Measurements from ENCODE around the gene VAMP8.

Gene VAMP8

GRCh38 chr2:85550486-85550885, 26.9 kb upstream of the VAMP8 start:
- TF ChIP-seq TARDBP (IDR thresholded peaks at IDR 0.05) = no peak
- TF ChIP-seq NFRKB (IDR thresholded peaks at IDR 0.05) = no peak
- no peak for TF ChIP-seq CTBP1 (IDR thresholded peaks at IDR 0.05; ENCODE audit: borderline replicate concordance)
- TF ChIP-seq ELF4 (IDR thresholded peaks at IDR 0.05) = no peak
- no peak for TF ChIP-seq LEF1 (IDR thresholded peaks at IDR 0.05; ENCODE audit: borderline replicate concordance)
- no peak for TF ChIP-seq ARNT (IDR thresholded peaks at IDR 0.05)
- TF ChIP-seq ZNF384 (IDR thresholded peaks at IDR 0.05) = no peak
- no peak for TF ChIP-seq L3MBTL2 (conservative IDR thresholded peaks at IDR 0.05)
- no peak for TF ChIP-seq SUZ12 (IDR thresholded peaks at IDR 0.05)
- no peak for TF ChIP-seq FOXM1 (IDR thresholded peaks at IDR 0.05; ENCODE audit: borderline replicate concordance)
- TF ChIP-seq PKNOX1 (IDR thresholded peaks at IDR 0.05) = no peak
- no peak for TF ChIP-seq HDGF (IDR thresholded peaks at IDR 0.05; ENCODE audit: borderline replicate concordance)
- TF ChIP-seq FOXA1 (IDR thresholded peaks at IDR 0.05) = no peak
- CTCF ChIA-PET = interaction anchor here (0.6 to 5.5 kb wide), 5 partner anchors 89 to 226 kb away, joined by 3 to 68 read pairs (median 4); partner anchors contain the start of gene SH2D6
- DNase-seq (ENCODE audit: extremely low spot score) = no peak
- POLR2A ChIA-PET = interaction anchor here (1.0 to 7.3 kb wide), 6 partner anchors 10 to 161 kb away, joined by 3 to 81 read pairs (median 8); partner anchors contain the start of genes C2orf68, GGCX, MAT2A and SH2D6

GRCh38 chr2:85551698-85552678, 25.4 kb upstream of the VAMP8 start:
- TF ChIP-seq FOXA1 (IDR thresholded peaks at IDR 0.05) (no peak), SP1 (IDR thresholded peaks at IDR 0.05) (no peak), NFRKB (IDR thresholded peaks at IDR 0.05) (no peak), FOXK2 (IDR thresholded peaks at IDR 0.05) (no peak), L3MBTL2 (conservative IDR thresholded peaks at IDR 0.05) (no peak), CTBP1 (IDR thresholded peaks at IDR 0.05; ENCODE audit: borderline replicate concordance) (no peak), PKNOX1 (IDR thresholded peaks at IDR 0.05) (no peak), LEF1 (IDR thresholded peaks at IDR 0.05; ENCODE audit: borderline replicate concordance) (no peak), FOXM1 (IDR thresholded peaks at IDR 0.05; ENCODE audit: borderline replicate concordance) (no peak), ZNF384 (IDR thresholded peaks at IDR 0.05) (no peak), SUZ12 (IDR thresholded peaks at IDR 0.05) (no peak)
- peak; percentile 71 for DNase-seq (ENCODE audit: extremely low spot score)
- POLR2A ChIA-PET = interaction anchor here (0.7 to 7.3 kb wide), 9 partner anchors 9 to 132 kb away, joined by 3 to 81 read pairs (median 7); partner anchors contain the start of genes C2orf68, GGCX, MAT2A and SH2D6
- CTCF ChIA-PET = interaction anchor here (0.5 to 5.5 kb wide), 15 partner anchors 8 to 460 kb away, joined by 3 to 68 read pairs (median 5); partner anchors contain the start of genes MAT2A and SH2D6

- TF ChIP-seq ZNF384 (IDR thresholded peaks at IDR 0.05) = no peak
- no peak for TF ChIP-seq TARDBP (IDR thresholded peaks at IDR 0.05)
- no peak for TF ChIP-seq ELF4 (IDR thresholded peaks at IDR 0.05)
- TF ChIP-seq PKNOX1 (IDR thresholded peaks at IDR 0.05) = no peak
- TF ChIP-seq HDGF (IDR thresholded peaks at IDR 0.05; ENCODE audit: borderline replicate concordance) = no peak
- TF ChIP-seq FOXM1 (IDR thresholded peaks at IDR 0.05; ENCODE audit: borderline replicate concordance) = no peak
- TF ChIP-seq FOXA1 (IDR thresholded peaks at IDR 0.05) = no peak
- no peak for TF ChIP-seq L3MBTL2 (conservative IDR thresholded peaks at IDR 0.05)
- no peak for TF ChIP-seq LEF1 (IDR thresholded peaks at IDR 0.05; ENCODE audit: borderline replicate concordance)
- TF ChIP-seq ARNT (IDR thresholded peaks at IDR 0.05) = no peak
- no peak for TF ChIP-seq SUZ12 (IDR thresholded peaks at IDR 0.05)
- TF ChIP-seq BHLHE40 (IDR thresholded peaks at IDR 0.05; ENCODE audit: borderline replicate concordance) = no peak
- TF ChIP-seq FOXK2 (IDR thresholded peaks at IDR 0.05) = no peak
- no peak for TF ChIP-seq CTBP1 (IDR thresholded peaks at IDR 0.05; ENCODE audit: borderline replicate concordance)
- DNase-seq (ENCODE audit: extremely low spot score) = no peak
- ChIA-PET CTCF (interaction anchor here (1.5 to 5.5 kb wide), 2 partner anchors 124 to 133 kb away, joined by 5 to 68 read pairs; partner anchors contain the start of gene SH2D6), POLR2A (interaction anchor here (0.9 to 7.3 kb wide), 3 partner anchors 15 to 134 kb away, joined by 4 to 81 read pairs (median 5); partner anchors contain the start of genes MAT2A and RNF181)
Measured at GRCh38 chr2:85553184-85553583, 24.2 kb upstream of the VAMP8 start.

GRCh38 chr2:85554980-85555612, 22.3 kb upstream of the VAMP8 start:
- TF ChIP-seq FOXK2 (IDR thresholded peaks at IDR 0.05) (no peak), BHLHE40 (IDR thresholded peaks at IDR 0.05; ENCODE audit: borderline replicate concordance) (no peak), HDGF (IDR thresholded peaks at IDR 0.05; ENCODE audit: borderline replicate concordance) (no peak), ZNF384 (IDR thresholded peaks at IDR 0.05) (no peak), ELF4 (IDR thresholded peaks at IDR 0.05) (no peak), SUZ12 (IDR thresholded peaks at IDR 0.05) (no peak), FOXA1 (IDR thresholded peaks at IDR 0.05) (no peak), NFRKB (IDR thresholded peaks at IDR 0.05) (no peak), SP1 (IDR thresholded peaks at IDR 0.05) (no peak), FOXM1 (IDR thresholded peaks at IDR 0.05; ENCODE audit: borderline replicate concordance) (no peak), TARDBP (IDR thresholded peaks at IDR 0.05) (no peak), ARNT (IDR thresholded peaks at IDR 0.05) (no peak), LEF1 (IDR thresholded peaks at IDR 0.05; ENCODE audit: borderline replicate concordance) (no peak)
- CTCF ChIA-PET = no interaction called here
- POLR2A ChIA-PET = interaction anchor here (0.7 to 2.9 kb wide), 2 partner anchors 16 to 136 kb away, joined by 3 to 17 read pairs; partner anchors contain the start of genes MAT2A and SH2D6
- no peak for DNase-seq (ENCODE audit: extremely low spot score)

- no peak for DNase-seq (ENCODE audit: extremely low spot score)
- ChIA-PET POLR2A (interaction anchor here (1.4 to 2.9 kb wide), 4 partner anchors 18 to 138 kb away, joined by 3 to 17 read pairs (median 6); partner anchors contain the start of genes C2orf68, MAT2A, RNF181 and SH2D6), CTCF (interaction anchor here (1.1 kb wide), 1 partner anchor 137 kb away, joined by 4 read pairs; no protein-coding TSS in a partner anchor)
- no peak for TF ChIP-seq L3MBTL2 (conservative IDR thresholded peaks at IDR 0.05)
- TF ChIP-seq PKNOX1 (IDR thresholded peaks at IDR 0.05) = no peak
- TF ChIP-seq SP1 (IDR thresholded peaks at IDR 0.05) = no peak
- TF ChIP-seq SUZ12 (IDR thresholded peaks at IDR 0.05) = no peak
- no peak for TF ChIP-seq ELF4 (IDR thresholded peaks at IDR 0.05)
- TF ChIP-seq HDGF (IDR thresholded peaks at IDR 0.05; ENCODE audit: borderline replicate concordance) = no peak
- no peak for TF ChIP-seq CTBP1 (IDR thresholded peaks at IDR 0.05; ENCODE audit: borderline replicate concordance)
- TF ChIP-seq ZNF384 (IDR thresholded peaks at IDR 0.05) = no peak
- TF ChIP-seq LEF1 (IDR thresholded peaks at IDR 0.05; ENCODE audit: borderline replicate concordance) = no peak
- no peak for TF ChIP-seq BHLHE40 (IDR thresholded peaks at IDR 0.05; ENCODE audit: borderline replicate concordance)
- TF ChIP-seq FOXA1 (IDR thresholded peaks at IDR 0.05) = no peak
- TF ChIP-seq NFRKB (IDR thresholded peaks at IDR 0.05) = no peak
- TF ChIP-seq TARDBP (IDR thresholded peaks at IDR 0.05) = no peak
- TF ChIP-seq FOXK2 (IDR thresholded peaks at IDR 0.05) = no peak
- no peak for TF ChIP-seq ARNT (IDR thresholded peaks at IDR 0.05)
Measured at GRCh38 chr2:85557130-85557529, 20.3 kb upstream of the VAMP8 start.
